NCI-H1417 treated with DMSO at 0.1 percent for 48 hours (cell line): Measurements from ENCODE around the gene SLC6A18.
"Not testable (repeated sequence)": the region's sequence is repeated elsewhere in the genome, so short reads cannot be mapped to it uniquely, and the experiment has no call there.

ENCODE experiments used
- DNase-seq: peaks from one replicate; lab custom pipeline; 2025; lab: John Stamatoyannopoulos, UW

SLC6A18 gene

GRCh38 chr5:1215320-1216096, 9.7 kb upstream of the SLC6A18 start:
- no peak for DNase-seq

- no peak for DNase-seq
These were observed 8.8 kb upstream of the SLC6A18 start for GRCh38 chr5:1216211-1216917.

GRCh38 chr5:1216918-1217295, 8.3 kb upstream of the SLC6A18 start:
- DNase-seq: no peak

DNA sequence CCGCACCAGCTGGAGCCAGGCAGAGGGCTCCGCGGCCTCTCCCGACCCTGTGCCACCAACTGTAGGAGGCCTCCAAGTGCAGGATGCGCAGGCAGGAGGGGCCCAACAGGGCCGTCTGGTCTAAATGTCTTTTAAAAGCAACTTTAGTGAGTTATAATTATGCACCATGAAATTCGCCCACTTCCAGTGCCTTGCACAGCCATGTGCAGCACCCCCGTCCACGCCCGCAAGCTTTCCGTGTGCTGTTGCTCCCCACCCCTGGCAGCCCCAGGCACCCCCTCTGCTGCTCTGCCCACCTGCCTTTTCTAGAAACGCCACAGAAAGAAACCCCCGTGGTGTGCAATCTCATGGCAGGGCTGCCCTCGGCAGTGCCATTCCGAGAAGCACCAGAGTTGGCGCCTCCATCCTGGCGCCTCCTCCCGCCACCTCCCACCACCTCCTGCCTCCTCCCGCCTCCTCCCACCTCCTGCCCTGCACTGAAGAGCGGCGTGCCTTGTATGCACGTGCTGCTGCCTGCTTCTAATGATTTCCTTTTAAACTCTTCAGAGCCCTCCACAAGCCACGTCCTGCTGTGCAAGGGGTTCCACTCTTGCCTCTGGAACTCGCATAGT, 7.5 kb upstream of the SLC6A18 start:
- no peak for DNase-seq

DNA sequence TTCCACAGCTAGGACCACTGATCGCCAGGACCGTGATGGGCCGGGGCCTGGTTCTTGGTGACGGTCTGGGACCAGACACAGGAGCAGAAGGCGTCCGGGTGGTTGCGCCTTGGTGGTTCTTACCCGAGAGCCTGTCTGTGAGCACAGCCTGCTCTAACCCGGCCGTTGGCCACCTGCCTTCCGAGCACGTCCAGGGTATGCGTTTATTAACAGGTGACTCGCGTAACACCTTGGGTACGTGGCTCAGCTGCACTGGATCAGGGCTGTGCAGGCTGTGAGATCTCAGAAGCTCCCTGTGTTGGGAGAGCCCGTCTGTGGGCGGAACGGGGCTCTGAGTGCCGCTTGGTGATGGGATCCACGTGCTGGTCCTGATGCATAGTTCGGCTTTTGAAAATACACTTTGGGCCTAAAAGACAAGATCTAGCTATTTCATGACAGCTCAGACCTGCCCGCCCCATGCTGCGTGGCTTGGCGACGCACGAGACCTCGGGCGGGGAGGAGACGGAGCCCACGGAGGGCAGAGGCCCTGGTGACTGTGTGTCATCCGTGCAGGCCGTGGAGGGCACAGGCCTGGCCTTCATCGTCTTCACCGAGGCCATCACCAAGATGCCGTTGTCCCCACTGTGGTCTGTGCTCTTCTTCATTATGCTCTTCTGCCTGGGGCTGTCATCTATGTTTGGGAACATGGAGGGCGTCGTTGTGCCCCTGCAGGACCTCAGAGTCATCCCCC, 6.7 kb upstream of the SLC6A18 start:
- no peak for DNase-seq

- no peak for DNase-seq
These were observed 5.9 kb upstream of the SLC6A18 start for GRCh38 chr5:1219098-1219767.

DNA sequence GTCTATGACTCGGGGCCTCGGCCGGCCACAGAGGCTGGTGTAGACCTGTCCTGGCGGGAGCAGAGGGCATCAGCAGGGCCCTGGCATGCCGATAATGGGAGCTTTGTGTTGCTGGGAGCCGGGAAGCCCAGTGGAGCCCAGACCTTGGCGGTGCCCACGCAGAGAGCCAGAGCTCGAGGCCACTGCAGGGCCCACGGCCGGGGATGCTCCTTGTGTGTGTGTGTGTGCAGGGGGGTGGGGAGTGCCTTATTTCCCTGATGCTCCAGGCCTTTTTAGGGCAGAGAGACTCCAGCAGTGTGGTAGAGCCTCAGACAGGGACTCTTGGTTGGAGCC, 5.4 kb upstream of the SLC6A18 start:
- no peak for DNase-seq

- no peak for DNase-seq
These were observed 4.8 kb upstream of the SLC6A18 start for GRCh38 chr5:1220351-1220750.

- no peak for DNase-seq
These were observed 4.3 kb upstream of the SLC6A18 start for GRCh38 chr5:1220831-1221230.

DNA sequence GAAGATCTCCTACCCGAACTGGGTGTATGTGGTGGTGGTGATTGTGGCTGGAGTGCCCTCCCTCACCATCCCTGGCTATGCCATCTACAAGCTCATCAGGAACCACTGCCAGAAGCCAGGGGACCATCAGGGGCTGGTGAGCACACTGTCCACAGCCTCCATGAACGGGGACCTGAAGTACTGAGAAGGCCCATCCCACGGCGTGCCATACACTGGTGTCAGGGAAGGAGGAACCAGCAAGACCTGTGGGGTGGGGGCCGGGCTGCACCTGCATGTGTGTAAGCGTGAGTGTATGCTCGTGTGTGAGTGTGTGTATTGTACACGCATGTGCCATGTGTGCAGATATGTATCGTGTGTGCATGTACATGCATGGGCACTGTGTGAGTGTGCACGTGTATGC, 3.5 kb upstream of the SLC6A18 start:
- no peak for DNase-seq

DNA sequence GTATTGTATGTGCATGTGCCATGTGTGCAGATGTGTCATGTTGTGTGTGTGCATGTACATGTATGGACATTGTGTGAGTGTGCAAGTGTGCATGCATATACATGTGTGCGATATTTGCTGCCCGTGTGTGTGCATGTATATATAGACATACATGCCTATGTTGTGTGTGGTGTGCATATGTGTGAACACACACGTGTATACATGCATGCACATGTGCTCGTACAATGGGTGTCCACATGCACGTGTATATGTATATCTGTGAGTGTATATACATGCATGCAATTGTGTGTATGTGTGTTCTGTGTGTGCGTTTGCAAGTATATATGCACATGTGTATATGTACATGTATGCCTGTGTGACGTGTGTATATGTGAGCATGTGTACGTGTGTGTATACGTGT, 3.0 kb upstream of the SLC6A18 start:
- no peak for DNase-seq

- DNase-seq: no peak
These were observed 2.4 kb upstream of the SLC6A18 start for GRCh38 chr5:1222621-1223277.

DNA sequence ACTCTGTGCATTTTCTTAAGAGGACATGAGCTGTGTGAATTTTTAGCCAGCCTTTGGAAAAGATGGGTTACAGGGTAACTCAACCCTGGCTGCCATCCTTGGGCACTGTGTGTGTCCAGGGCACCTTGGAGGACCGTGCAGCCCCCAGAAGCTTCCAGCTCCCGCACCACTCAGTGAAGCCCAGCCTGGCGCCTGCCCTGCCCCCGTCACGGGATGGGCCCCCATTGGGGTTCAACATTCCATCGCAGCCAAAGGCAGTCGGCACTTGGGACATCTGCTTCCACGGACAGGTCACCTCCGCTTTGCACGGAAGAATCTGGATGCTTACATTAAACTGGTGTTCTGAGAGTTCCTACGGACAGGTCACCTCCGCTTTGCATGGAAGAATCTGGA, 1.9 kb upstream of the SLC6A18 start:
- no peak for DNase-seq

GRCh38 chr5:1224631-1225030, 550 bp upstream of the SLC6A18 start:
- no peak for DNase-seq

DNA sequence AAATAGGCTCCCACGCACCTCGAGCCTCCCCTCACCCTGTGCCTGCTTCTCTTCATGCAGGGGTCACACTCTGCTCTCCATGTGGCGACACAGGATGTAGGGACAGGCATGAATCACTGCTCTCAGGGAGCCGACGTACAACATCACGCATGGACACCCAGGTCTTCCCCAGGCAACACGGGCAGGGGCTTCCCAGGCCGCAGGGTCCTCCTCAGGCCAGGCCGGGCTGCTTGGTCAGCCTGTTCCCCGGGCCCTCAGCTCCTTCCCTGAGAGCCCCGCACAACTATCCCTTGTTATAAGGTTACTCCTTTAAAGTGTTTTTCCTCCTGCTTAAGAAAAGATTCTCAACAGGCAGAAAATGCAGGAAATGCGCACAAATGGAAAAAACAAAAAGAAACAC, 1.1 kb downstream of the SLC6A18 start:
- no peak for DNase-seq

DNA sequence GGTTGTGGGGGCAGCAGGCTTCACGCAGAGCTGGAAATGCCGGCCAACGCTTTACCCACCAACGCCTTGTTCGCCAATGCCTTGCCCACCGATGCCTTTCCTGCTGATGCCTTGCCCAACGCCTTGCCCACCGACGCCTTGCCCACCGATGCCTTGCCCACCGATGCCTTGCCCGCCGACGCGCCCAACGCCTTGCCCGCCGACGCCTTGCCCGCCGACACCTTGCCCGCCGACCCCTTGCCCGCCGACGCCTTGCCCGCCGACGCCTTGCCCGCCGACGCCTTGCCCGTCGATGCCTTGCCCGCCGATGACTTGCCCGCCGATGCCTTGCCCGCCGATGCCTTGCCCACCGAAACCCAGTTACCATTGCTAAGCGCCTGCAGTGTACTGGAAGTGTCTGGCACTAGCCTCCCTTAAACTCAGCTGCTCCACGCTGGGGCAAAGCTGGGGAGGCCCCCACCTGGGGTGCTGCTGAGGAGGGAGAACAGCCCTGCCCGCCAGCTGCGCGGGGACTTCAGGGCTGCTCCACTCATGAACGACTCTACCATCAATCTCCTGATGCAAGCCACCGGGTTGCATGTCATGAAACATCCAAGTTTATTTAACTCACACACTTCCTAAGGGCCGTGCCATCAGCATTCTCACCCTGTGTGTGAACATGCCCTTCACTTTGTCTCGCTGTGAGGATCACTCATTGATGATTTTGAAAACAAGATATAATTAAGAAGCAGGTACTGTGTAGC, 1.8 kb downstream of the SLC6A18 start:
- no peak for DNase-seq

- DNase-seq: no peak
These were observed 2.5 kb downstream of the SLC6A18 start for GRCh38 chr5:1227667-1228066.

DNA sequence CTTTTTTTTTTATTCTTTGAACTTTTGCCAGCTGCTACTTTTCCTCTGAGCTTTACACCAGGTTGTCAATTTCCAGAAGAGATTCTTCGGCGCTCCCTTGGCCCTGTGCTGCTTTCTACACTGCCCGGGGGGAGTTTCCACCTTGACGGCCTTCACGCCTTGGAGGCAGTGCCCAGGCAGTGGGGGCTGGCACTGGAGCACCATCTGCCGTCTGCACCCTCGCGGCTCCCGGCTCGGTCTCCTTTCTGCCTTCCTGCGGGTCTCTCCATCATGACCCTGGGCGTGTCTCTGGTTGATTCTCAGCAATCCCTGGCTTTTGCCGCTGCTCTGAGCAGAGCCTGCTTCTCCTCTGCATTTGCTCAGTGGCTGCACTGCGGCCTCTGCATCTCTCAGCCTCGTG, 2.9 kb downstream of the SLC6A18 start:
- no peak for DNase-seq

- not testable (repeated sequence) for DNase-seq
These were observed 3.8 kb downstream of the SLC6A18 start for GRCh38 chr5:1229023-1229422.

DNA sequence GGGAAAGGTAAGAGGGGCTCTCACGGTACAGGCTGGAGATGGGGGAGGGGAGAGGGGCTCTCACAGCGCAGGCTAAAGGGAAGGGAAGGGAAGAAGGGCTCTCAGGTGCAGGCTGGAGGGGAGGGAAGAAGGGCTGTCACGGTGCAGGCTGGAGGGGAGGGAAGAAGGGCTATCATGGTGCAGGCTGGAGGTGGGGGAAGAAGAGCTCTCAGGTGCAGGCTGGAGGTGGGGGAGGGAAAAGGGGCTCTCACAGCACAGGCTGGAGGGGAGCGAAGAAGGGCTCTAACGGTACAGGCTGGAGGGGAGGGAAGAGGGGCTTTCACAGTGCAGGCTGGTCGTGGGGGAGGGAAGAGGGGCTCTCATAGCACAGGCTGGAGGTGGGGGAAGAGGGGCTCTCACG, 4.6 kb downstream of the SLC6A18 start:
- DNase-seq: no peak

DNA sequence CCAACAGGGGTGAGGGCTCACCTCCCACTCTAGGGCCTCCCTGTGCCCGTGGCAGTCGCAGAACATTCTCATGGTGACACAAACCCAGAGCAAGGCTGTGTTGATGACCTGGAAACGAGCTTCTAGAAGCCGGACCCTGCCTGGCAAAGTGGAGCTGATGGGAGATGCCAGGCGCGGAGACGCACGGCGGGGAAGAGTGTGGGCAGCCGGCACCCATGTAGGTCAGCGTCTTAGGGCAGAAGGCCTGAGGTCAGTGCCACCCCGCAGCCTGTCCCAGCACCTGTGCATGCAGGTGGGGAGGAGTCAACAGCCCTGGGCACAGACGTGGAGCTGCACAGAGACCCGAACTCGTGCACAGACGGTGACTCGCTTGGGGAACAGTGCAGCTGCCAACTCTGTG, 5.4 kb downstream of the SLC6A18 start:
- no peak for DNase-seq
